Left hindlimb (tissue), 1 donor: ENCODE results near the gene CMIP.
A peak's percentile ranks its signal among the peaks of the same experiment; 100 is the strongest.
"Not testable (repeated sequence)": the region's sequence is repeated elsewhere in the genome, so short reads cannot be mapped to it uniquely, and the experiment has no call there.

Source experiments
- DNase-seq: peaks from one replicate; pipeline ENCODE4 v3.0.0-alpha.2; 2018

The CMIP gene

DNA sequence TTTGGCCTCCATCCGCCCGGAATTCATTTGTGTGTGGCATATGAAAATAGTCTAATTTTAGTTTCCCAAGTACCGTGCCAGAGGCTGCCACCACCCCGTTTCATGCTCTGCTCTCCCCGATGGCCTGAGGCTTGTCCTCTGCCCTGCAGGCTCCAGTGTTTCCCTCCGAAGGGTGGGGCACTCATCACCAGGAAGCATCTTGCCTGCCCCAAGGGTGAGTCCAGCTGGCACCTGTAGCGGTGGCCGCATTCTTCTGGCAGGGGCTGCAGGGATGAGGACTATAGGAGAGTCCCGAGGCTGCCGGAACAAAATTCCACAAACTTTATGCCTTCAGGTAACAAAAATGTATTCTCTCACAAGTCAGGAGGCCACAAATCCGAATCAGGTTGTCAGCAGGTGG, 23.1 kb upstream of the CMIP start:
- no peak for DNase-seq

DNA sequence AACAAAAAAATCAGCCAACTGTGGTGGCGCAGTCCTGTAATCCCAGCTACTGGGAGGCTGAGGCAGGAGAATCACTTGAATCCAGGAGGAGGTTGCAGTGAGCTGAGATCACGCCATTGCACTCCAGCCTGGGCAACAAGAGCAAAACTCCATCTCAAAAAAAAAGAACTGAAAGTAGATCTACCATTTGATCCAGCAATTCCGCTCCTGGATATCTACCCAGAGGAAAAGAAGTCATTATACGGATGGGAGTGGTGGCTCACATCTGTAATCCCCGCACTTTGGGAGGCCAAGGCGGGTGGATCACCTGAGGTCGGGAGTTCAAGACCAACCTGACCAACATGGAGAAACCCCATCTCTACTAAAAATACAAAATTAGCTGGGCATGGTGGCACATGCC, 22.5 kb upstream of the CMIP start:
- DNase-seq: not testable (repeated sequence)

DNA sequence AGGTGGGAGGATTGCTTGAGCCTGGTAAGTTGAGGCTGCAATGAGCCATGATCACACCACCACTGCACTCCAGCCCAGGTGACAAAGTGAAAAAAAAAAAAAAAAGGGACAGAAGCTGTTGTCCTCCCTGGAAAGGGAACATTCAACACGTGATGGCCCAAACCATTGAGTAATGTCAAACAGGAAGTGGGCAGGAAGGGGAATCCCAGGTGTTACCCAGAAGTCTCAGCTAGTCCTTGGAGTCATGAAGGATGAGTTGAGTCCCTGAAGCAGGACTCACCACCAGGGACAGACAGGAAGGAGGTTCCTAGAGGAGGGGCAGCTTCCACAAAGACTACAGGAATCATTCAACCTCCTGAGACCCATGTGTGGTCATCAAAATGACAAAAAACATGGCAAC, 19.8 kb upstream of the CMIP start:
- DNase-seq: no peak

DNA sequence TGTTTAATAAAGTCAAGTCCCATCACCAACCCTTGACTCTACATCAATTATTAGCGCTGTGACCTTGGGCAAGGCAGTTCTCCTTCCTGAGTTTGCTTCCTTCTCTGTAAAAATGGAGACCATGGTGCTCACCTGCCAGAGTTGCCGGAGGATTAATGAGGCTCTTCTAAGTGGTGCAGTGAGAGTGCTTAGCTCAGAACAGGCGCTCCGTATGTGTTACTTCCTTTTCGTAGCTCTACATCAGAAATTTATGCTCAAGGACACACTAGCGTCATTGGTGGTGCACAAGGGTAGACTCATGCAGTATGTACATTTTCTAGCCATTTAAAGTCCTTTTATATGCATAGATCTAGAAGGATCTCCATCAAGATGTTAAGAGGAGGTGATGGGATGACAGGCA, 17.4 kb upstream of the CMIP start:
- DNase-seq: no peak

DNA sequence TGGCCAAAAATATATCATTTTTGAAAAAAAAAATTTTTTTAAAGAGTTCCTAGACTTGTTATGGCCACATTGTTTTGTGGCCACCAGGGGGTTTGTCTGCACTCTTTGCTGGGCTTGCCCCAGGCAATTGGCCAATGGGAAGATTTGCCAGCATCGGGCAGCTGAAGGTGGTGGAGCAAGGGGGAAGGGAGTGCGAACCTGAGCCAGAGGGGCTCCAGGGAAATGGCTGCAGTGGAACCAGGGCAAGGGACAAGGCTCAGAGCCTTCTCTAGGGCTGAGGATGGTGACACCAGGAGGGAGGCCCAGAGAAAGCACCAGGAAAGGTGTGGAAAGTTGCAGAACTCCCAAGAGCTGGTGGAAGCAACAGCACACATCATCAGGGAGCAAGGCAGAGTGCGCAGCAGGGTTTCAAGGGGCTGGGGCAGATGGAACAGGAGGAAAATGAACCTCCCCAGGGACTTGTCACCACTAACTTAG, 15.5 kb upstream of the CMIP start:
- no peak for DNase-seq

DNA sequence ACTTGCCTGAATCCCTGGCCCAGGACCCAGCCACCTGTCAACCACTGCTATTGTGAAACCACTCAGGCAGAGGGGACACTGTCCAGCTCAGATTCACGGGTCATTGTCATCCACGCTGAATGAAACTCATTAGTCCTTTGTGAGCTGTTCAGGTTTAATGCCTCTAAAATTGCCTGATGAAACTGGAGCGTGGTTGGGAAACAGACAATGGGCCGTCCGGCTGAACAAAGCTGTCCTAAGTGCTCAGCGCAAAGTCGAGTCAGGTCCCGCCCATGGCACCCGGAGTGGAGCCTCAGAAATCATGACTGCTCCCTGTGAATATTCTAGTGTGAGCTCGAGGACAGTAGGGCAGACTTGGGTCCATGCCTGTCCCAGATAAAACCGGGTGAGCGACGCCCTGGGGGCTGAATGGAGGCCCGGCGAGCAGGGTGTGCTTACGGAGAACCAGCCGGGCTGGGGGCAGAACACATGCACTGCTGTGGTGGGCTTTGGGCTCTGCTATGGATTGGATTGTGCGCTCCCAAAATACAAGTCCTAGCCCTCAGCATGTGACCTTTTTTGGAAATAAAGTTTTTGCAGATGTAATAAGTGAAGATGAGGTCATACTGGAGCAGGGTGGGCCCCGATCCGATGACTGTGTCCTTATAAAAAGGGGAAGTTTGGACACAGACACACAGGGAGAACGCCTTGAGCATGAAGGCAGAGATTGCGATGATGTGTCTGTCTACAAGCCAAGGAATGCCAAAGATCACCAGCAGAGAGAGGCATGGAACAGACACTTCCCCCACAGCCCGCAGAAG, 12.9 kb upstream of the CMIP start:
- DNase-seq: no peak

DNA sequence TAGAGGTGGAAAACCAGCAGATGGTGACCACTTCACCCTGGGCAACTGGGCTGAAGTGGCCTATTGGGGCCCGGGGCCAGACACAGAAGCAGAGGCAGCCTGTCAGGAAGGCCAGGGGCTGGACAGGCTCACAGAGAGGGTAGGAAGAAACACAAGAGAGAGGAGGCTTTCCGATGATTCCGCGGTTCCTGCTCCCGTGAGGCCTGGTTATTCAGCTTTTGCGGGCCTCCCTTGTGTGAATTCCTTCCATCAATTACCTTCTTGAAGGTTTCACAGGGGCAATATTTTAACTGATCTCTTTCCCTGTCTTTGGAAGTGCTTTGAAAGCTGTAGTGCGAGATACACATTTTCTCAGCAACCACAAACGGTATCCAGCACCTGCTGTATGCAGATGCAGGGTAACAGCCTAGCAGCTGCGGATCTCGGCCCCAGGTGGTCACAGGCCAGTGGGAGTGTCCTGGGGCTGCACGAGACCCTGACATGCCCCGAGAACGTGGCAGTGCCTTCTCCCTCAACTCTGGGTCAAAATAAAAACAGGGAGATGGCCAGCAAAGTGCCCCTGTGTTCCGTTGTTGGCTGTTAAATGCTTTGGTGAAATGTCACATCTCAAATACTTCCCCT, 11.6 kb upstream of the CMIP start:
- no peak for DNase-seq

DNA sequence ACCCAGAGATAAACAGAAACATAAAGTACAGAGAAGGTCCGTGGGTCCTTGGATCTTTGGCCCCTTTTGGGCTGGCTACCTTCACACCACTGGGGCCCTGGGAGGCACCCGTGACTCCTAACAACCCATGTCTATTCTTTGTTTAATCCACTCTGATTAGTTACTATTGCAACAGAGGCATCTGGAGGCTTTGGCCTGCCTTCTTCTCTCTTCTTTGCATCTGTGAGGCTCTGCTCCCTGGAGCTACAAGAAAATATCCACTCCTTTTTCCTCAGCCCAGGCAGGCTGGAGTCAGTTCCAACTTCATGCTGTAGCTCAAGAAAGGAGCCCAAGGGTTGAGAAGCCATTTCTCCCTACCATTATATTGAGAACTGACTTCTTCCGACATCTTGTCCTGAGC, 9.5 kb upstream of the CMIP start:
- DNase-seq: no peak

DNA sequence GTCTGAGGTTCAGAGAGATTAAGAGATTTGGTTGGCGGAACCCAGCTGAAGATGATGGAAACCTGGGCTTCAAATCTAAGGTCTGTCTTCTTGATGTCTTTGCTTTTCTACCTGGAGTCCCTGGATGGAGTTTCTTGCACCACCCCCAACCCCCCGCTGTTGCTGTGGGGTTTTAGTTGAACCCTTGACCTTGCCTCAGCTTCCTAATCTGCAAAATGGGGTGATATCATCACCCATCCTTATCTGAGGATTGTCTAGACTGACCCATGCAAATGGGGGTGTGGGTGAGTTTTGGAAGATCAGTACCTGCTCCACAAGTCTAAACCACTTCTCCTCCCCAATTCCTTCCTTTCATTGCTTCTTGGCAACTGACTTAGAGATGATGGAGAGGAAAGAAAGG, 9.0 kb upstream of the CMIP start:
- no peak for DNase-seq

DNA sequence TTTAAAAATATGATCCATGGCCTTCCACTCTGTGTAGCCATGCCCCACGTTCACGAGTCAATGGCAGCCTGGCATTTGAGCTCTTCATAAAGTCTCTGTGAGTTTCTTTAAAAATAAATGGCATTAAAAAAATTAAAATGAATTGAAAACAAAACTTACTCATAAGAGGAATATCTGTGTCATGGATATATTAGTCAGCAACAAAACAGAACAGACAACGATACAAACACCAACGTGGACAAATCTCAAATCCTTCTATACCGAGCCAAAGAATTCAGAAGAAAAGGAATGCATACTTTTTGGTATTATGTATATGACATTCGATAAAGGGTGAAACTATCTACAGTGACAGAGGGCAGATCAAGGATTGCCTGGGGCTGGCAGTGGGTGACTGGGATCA, 8.2 kb upstream of the CMIP start:
- DNase-seq: no peak

DNA sequence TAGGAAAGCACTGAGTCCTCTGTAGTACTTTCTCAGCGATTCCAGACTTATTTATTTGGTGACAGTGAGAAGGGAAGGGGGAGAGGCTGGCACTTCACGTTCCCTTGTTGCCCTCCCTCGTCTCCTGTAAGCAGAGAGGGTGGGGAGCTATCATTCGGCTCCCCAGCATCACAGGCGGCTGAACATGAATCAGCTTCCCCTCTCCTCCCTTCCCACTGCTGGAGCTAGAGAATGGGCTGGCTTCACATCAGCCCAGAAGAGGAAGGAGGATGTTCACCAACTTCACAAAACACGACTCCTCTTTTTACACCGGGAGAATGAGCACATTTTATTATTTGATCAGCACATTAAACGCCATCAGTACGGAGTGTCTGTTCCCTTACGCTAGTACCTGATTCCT, 6.7 kb upstream of the CMIP start:
- DNase-seq: no peak

DNA sequence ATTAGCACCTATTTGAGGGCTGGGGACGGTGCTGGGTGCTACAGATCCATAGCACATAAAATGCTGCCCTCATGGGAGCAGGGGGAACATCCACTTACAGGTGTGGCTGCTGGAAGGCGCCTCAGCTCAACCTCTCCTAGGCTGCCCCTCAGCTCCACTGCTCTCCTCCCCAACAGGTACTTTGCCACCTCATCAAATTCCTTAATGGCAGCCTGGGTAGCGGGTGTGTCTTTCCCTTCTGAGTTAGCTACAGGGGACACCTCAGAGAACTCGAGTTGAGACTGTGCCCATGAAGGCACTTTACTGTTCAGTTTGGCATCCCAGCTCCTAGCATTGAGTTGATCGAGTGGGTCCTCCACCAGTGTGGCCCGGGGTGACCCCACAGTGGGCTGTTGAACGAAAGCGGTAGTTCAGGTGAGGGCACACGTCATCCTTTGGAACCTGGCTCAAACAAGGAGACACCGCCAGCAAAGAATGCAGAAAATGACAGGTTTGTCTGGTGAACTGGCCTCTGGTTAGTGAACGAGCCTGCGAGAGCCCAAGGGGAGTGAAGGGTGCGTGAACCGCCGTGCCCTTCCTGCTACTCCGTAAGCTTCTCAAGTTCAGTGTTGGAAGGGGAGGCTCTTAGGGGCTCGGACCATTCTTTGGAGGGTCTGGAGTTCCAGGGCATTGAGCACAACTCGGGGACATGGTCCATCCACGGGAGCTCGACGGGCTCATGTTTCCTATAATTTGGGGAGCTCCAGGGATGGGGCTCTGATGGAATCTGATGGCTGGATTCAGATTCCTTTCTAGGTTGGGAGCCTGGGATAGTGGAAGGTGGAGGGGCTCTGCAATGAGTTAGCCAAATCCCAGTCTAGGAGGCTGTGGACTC, 3.5 kb upstream of the CMIP start:
- no peak for DNase-seq

DNA sequence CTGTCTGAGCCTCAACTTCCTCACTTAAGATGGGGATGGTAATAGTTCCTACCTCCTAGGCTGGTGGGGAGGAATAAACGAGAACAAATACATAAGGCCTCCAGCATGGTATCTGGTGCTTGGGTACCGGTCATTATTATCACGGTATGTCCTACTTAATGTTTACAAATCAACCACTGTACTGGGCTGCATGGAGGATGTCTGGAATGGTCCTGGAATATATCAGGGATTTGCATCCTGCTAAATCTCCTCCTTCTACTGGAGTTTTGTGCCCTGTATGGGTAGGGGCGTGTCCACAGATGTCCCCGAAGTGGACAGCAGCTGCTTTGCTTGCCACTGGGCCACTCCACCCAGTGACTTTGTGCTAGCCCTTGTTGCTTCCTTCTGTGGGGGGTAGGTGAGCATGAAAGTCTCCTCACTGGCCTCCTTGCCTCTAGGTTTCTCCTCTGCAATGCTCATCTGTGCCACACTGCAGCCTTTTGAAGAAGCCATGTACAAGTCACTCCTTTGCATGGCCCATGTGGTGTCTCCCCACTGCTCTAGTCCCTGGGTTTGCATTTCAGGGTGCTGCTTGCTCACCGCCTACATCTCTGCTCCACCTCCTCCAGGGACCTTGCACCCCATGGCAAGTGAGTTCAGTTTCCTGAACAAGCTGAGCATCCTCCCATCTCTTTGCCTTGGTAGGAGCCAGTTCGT, 2.2 kb upstream of the CMIP start:
- DNase-seq: no peak

DNA sequence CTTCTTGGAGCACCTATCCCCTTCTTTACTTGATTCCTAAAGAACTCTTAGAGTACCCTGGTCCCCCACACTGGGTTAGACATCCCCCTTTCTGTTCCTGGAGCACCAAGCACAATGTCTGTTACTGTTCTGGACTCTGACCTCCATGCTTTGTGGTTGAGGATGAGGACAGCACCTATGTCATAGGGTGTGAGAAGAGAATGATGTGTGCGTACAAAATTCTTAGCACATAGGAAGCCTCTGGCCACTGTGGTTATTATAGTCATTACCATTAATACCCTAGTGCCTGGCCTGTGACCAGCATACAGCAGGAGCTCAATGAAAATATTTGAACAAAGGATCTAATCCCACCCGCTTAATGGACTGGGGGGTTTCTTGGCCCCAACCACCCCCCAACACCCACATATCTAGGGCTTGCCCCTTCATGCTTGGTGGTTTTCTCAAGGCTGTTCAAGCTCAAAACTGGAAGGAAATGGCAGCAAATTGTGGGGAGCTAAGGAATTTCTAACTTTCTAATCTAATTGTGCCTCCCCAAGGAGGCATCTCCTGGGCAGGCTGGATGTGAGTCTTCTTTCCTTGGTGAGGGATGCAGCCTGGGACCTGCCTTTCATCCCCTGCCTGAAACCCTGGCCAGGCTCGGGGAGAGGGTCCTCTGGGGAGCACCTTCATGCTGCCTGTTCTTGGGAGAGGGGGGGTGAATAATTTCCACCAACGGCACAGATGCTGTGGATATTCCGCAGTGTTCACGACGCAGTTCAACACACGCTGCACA, 1.5 kb upstream of the CMIP start:
- no peak for DNase-seq

DNA sequence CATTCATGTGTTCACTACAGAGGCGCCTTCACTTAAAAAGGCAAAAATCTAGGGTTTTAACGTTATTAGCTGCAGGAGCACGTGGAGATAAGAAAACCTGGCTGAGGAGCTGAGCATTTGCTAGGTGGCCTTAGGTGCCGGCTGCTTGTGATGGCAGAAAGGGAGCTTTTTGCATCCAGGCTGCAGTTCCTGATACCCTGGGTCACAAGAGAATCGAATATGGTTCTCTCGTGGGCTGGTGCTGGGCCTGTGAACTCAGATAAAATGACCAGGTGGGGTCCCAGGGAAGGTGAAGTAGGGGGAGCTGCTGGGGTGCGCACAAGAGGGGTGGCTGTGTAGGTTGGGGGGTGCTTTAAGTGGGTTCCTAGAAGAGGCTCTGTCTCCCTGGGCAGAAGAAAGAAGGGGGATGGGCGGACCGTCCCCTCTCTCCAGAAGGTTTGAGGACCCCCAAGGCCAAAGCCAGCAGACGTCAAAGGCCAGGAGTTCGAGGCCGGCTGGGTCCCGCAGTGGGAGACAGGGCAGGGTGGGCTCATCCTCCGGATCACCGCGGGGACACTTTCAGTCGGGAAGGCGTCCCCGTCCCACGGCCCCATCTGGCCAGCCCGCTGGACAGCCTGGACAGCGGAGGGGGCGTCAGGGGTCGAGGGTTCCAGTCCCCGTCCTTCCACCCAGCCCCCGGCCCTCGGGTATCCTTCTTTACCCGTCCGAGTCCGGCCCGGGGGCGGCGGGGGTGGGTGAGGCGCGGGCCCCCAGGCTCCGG, 740 bp upstream of the CMIP start:
- peak; percentile 60 for DNase-seq

DNA sequence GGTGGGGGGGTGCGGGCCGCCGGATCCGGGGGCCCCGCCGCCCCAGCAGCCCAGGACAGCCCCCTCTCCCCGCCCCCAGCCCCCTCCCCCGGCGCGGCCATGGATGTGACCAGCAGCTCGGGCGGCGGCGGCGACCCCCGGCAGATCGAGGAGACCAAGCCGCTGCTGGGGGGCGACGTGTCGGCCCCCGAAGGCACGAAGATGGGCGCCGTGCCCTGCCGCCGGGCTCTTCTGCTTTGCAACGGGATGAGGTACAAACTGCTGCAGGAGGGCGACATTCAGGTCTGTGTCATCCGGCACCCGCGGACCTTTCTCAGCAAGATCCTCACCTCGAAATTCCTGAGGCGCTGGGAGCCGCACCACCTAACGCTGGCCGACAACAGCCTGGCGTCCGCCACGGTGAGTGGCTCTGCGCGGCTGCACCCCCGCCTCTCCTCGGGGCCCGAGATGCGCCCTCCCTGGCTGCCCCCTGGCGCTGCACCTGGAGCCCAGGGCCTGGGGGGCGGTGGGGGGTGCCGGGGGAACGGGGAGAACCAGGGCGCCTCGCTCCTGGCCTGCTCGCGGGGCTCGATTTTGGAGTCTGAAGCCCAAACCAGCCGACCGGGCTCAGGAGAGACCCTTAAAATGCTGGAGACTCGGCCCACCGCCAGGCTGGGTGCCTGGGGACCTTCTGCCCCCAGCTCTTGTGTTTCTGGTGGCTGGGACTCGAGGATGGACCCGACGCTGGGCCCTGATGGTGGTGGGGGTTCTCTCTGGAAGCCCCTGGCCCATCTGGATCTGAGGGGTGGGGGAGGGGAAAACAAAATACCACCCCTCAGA, 744 bp downstream of the CMIP start:
- DNase-seq: no peak

DNA sequence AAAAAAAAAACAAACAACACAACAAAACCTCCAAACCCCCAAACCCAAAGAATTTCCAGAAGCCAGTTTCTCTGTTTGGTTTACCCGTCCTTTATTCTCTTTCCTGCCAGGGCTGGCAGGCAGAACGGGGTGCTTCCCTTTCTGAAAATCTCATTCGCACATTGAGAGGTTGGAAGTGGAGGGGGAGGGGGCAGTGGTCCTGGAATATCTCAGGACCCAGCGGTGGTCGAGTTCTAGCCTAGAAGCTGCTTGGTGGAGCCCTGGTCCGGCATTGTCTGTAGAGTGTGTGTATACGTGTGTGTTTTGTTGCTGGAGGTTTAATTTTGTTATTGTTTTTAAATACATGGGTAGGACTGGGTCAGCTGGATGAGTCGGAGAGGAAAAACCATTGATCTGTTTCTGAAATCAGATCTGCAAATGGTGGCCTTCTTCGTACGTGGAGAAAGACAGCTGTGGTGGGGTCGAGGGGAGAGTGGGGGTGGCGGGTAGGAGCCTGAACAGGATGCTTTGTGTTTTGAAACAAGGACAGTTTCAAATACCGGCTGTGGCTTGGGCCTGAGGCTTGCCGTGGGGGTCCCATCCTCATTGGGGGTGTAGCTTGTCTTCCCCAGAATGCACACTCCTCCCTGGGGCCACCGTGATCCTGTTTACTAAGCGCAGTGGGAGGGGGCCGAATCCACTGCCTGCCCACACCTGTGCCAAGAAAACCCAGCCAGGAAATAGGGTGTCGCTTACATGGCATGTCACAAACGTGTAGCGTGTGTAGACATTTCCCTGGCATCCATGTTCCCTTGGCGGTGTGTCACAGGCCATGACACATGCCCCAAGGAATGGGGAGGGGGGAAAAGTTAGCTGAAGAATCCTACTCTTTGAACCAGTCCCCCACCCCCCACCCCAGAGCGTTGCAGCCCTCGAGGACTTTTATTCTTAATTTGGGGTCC, 1.6 kb downstream of the CMIP start:
- no peak for DNase-seq

DNA sequence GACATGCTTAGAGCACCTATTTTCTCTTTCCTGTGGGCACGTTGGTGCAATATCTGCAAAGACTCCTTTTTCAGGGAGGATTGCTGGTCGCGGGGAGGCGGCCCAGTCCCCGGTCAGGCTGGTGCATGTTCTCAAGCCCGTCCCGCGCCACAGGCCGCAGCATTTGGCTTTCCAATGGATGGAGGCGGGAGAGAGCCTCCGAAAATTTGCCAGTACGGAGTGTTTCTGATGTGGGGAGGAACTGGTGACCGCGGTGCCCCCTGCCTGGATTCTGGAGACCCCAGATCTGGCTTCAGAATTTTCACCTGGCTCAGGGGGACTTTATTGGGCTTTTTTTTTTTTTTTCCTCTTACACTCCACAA, 2.3 kb downstream of the CMIP start:
- DNase-seq: no peak

DNA sequence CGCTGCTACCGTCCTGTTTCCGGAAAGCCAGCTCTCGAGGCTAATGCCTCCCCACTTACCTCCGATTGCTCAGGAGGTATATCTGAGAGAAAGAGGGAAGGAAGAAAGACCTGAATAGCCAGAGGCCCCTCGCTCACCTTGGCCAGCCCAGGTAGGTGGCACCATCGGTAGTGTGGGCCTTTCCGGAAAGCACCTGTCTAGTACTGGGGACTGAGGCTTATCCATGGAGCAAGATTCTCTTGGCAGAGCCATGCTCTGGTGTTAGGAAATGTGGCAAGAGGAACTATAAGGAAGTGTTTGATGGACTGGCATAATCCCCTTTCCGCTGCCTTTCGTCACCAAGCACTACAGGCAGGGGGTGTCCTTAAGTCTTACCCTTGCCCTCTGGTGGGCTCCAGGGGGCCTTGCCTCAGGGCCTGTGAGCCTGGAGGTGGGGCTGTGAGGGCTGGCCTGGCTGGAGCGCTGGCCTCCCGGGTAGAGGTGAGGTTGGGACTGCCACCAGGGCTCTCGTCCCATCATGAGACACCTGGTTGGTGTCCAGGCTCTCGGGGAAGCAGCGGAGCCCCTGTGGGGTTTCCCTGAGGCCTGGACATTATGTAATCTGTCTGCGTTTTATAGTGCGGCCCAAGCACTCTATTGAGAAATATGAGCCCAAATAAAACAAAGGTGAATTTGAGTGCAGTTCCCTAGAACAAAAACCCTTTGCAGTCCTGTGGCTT, 2.9 kb downstream of the CMIP start:
- peak; percentile 39 for DNase-seq
